Measurements from ENCODE around the gene ZDHHC7.

ZDHHC7 gene

GRCh38 chr16:84996365-84996764 lies 15.0 kb downstream of the ZDHHC7 start:
- Histone ChIP-seq H3K9me3 (no peaks in the 10 kb centered on the region), H3K27ac (peak overlapping the region; percentile 83 to 92), H3K36me3 (peaks cover 5 to 24% (median 5%) of the 10 kb centered on the region in 3 donors), H3K4me3 (no peak overlapping the region), H3K4me1 (peaks cover 0 to 91% (median 46%) of the 10 kb centered on the region in 4 donors), H3K27me3 (no peaks in the 10 kb centered on the region)
- TF ChIP-seq, protein P1, sequence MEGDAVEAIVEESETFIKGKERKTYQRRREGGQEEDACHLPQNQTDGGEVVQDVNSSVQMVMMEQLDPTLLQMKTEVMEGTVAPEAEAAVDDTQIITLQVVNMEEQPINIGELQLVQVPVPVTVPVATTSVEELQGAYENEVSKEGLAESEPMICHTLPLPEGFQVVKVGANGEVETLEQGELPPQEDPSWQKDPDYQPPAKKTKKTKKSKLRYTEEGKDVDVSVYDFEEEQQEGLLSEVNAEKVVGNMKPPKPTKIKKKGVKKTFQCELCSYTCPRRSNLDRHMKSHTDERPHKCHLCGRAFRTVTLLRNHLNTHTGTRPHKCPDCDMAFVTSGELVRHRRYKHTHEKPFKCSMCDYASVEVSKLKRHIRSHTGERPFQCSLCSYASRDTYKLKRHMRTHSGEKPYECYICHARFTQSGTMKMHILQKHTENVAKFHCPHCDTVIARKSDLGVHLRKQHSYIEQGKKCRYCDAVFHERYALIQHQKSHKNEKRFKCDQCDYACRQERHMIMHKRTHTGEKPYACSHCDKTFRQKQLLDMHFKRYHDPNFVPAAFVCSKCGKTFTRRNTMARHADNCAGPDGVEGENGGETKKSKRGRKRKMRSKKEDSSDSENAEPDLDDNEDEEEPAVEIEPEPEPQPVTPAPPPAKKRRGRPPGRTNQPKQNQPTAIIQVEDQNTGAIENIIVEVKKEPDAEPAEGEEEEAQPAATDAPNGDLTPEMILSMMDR (IDR thresholded peaks at IDR 0.05) = no peak
- DNase-seq = no peak
- intact Hi-C loops (cut with DNase I; ENCODE audit: low total_unique reads) = no loop called here

GRCh38 chr16:84995663-84996062 lies 15.7 kb downstream of the ZDHHC7 start:
- DNase-seq = no peak
- TF ChIP-seq, protein P1 (IDR thresholded peaks at IDR 0.05) = no peak
- Histone ChIP-seq H3K27me3 (no peaks in the 10 kb centered on the region), H3K4me1 (peaks cover 0 to 85% (median 41%) of the 10 kb centered on the region in 4 donors), H3K27ac (peak overlapping the region; percentile 83 to 92), H3K36me3 (peaks cover 5 to 26% (median 5%) of the 10 kb centered on the region in 3 donors), H3K4me3 (no peak overlapping the region), H3K9me3 (no peaks in the 10 kb centered on the region)
- intact Hi-C loops (cut with DNase I; ENCODE audit: low total_unique reads) = no loop called here

DNA sequence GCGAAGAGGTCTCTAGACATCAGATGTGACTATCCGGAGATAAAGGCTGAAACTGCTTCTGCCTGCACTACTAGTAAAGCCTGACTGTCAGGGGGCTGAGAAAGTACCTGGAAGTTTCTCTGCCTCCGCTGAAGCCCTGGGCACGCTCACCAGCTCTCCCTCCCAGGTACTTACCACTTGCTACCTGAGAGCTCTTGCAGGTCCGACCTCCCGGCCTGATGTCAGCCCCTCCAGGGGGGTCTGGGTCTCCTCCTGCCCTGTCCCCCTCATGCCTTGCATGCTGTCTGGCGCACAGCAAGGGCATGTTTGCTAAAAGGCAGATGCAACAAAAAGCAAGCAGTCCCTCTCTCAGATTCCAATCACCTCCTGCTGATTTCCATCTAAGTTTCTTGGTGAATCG lies 17.4 kb downstream of the ZDHHC7 start:
- H3K36me3 ChIP-seq = peaks cover 20 to 43% (median 21%) of the 10 kb centered on the region in 3 donors
- H3K4me3 ChIP-seq = no peak overlapping the region
- DNase-seq = no peak
- H3K27ac ChIP-seq = peak overlapping the region; percentile 83 to 92
- TF ChIP-seq, protein P1 (IDR thresholded peaks at IDR 0.05) = no peak
- H3K27me3 ChIP-seq = no peaks in the 10 kb centered on the region
- H3K4me1 ChIP-seq = peaks cover 0 to 67% (median 36%) of the 10 kb centered on the region in 4 donors
- intact Hi-C loops (cut with DNase I; ENCODE audit: low total_unique reads) = no loop called here
- no peaks in the 10 kb centered on the region for H3K9me3 ChIP-seq

DNA sequence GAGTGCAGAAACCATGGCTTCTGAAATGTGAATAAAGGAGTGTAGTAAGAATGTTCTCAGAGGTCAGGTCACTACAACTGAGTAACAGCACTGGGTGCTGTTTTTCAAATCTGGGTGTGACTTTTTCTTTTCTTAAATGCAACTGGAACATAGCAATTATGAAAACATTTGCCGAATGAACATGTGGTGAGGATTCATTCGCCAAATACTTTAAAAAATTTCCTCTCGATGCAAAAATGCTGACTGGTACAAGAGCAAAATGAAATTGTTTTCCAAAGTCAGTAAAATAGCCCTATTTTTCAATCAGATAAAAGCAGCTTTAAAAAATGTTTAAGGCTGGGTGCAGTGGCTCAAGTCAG lies 18.6 kb downstream of the ZDHHC7 start:
- TF ChIP-seq, protein P1 (IDR thresholded peaks at IDR 0.05) = no peak
- Histone ChIP-seq H3K9me3 (no peaks in the 10 kb centered on the region), H3K4me1 (peaks cover 0 to 56% (median 30%) of the 10 kb centered on the region in 4 donors), H3K4me3 (no peak overlapping the region), H3K27me3 (no peaks in the 10 kb centered on the region), H3K27ac (peak overlapping the region; percentile 83 to 92), H3K36me3 (peaks cover 30 to 56% (median 31%) of the 10 kb centered on the region in 3 donors)
- intact Hi-C loops (cut with DNase I; ENCODE audit: low total_unique reads) = no loop called here
- no peak for DNase-seq

DNA sequence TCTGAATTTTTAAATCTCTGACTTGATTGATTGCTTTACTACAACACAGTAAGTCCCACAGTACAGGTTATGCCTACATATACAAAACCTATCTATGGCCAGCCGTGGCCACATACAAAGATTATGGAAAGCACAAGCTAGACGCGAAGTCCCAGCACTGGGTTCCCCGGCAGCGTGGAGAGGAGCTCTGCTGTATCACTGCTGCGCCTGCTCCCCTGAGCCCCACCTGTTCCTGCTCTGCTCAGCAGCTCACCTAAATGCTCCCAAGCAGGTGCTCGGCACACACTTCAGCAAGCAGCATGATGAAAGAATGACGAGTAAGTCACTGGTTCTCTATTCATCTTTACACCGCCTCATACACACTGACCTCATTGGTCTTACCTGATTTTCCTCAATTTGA lies 20.6 kb downstream of the ZDHHC7 start:
- H3K36me3 ChIP-seq = peaks cover 42 to 74% (median 44%) of the 10 kb centered on the region in 3 donors
- no peaks in the 10 kb centered on the region for H3K27me3 ChIP-seq
- H3K9me3 ChIP-seq = no peaks in the 10 kb centered on the region
- TF ChIP-seq, protein P1 (IDR thresholded peaks at IDR 0.05) = no peak
- no peak for DNase-seq
- H3K27ac ChIP-seq = no peak overlapping the region
- intact Hi-C loops (cut with DNase I; ENCODE audit: low total_unique reads) = no loop called here
- H3K4me3 ChIP-seq = no peak overlapping the region
- H3K4me1 ChIP-seq = peaks cover 0 to 52% (median 29%) of the 10 kb centered on the region in 4 donors

Measured in tibial artery (tissue), 4 donors.